Prostate gland (tissue), 2 donors: ENCODE measurements around the gene PTPN2.

Source experiments
- CTCF ChIP-seq, 4 experiments: fragments of 200-600 bp in 2 of 4; fragments of 450-650 bp in 2 of 4; sonication (generic) in 2 of 4; IDR thresholded peaks; 1 replicate in 3 of 4; 2 replicates in 1 of 4; pipeline ENCODE4 v1.5.1; 2016 to 2019; ENCODE audit warnings: antibody characterized with exemption in 4 of 4, mild to moderate bottlenecking in 2 of 4, moderate library complexity in 2 of 4
- POLR2A ChIP-seq: fragments of 450-650 bp; IDR thresholded peaks from one replicate; pipeline ENCODE4 v1.6.1; 2016; ENCODE audit warnings: antibody characterized with exemption, mild to moderate bottlenecking
- POLR2AphosphoS5 ChIP-seq: sonication (generic); formaldehyde crosslinking; IDR thresholded peaks from one replicate; pipeline ENCODE4 v1.6.1; 2017; ENCODE audit warnings: antibody characterized with exemption

GRCh38 chr18:12911929-12912703 lies 28.1 kb upstream of the PTPN2 start:
- TF ChIP-seq CTCF (IDR thresholded peaks at IDR 0.05), result no peak
- TF ChIP-seq POLR2A, result no peak
- TF ChIP-seq POLR2AphosphoS5, result no peak
